Measurements from ENCODE around the gene RHBDL2. TPM values are rescaled to one million over a fixed set of nuclear protein-coding genes. Genes with fewer than 3 reads are reported as not detected.

The RHBDL2 gene
- total and polyA plus RNA-seq, 12 donors, result 0.07 to 0.69 (median 0.28) TPM; not detected in 5

- DNase-seq, result no peak
- Histone ChIP-seq H3K9me3 (replicated peaks in 1 of 3) (no peaks in the 10 kb centered on the region), H3K4me1 (replicated peaks in 1 of 2) (no peaks in the 10 kb centered on the region), H3K4me3 (no peak within 1 kb of the TSS), H3K27ac (no peak within 1 kb of the TSS), H3K36me3 (replicated peaks in 1 of 2) (no peaks in the 10 kb centered on the region), H3K27me3 (no peaks in the 10 kb centered on the region)
- TF ChIP-seq, protein P1, sequence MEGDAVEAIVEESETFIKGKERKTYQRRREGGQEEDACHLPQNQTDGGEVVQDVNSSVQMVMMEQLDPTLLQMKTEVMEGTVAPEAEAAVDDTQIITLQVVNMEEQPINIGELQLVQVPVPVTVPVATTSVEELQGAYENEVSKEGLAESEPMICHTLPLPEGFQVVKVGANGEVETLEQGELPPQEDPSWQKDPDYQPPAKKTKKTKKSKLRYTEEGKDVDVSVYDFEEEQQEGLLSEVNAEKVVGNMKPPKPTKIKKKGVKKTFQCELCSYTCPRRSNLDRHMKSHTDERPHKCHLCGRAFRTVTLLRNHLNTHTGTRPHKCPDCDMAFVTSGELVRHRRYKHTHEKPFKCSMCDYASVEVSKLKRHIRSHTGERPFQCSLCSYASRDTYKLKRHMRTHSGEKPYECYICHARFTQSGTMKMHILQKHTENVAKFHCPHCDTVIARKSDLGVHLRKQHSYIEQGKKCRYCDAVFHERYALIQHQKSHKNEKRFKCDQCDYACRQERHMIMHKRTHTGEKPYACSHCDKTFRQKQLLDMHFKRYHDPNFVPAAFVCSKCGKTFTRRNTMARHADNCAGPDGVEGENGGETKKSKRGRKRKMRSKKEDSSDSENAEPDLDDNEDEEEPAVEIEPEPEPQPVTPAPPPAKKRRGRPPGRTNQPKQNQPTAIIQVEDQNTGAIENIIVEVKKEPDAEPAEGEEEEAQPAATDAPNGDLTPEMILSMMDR (IDR thresholded peaks at IDR 0.05), result no peak
- no peak for TF ChIP-seq POLR2A (IDR thresholded peaks at IDR 0.05)
- intact Hi-C loops (cut with DNase I), result no loop called here
Observed at GRCh38 chr1:38881487-38881886, 60.1 kb downstream of the RHBDL2 start, which contains the start of gene GJA9. Gene GJA9 (minus strand): TSS chr1:38881587. CDS start chr1:38876098, 5,489 bp downstream.

- no peak for DNase-seq
- no peaks in the 10 kb centered on the region for H3K9me3 ChIP-seq (replicated peaks in 1 of 3)
- 86 to 96% (median 88%) methylated on average over 2 of the region's 2 CpGs for WGBS, 4 donors
- H3K36me3 ChIP-seq (replicated peaks in 1 of 2), result no peaks in the 10 kb centered on the region
- no peak overlapping the region for H3K27ac ChIP-seq
- H3K4me1 ChIP-seq (replicated peaks in 1 of 2), result peaks cover 11 to 18% of the 10 kb centered on the region in 2 donors
- intact Hi-C loops (cut with DNase I), result loop anchor here in 1 of 2 donors (10.0 kb wide), 1 partner anchor 209 kb away; no protein-coding TSS in a partner anchor
- no peak for TF ChIP-seq POLR2A (IDR thresholded peaks at IDR 0.05)
- TF ChIP-seq, protein P1 (IDR thresholded peaks at IDR 0.05), result no peak
- H3K27me3 ChIP-seq, result no peaks in the 10 kb centered on the region
- H3K4me3 ChIP-seq, result no peak overlapping the region
Observed at GRCh38 chr1:38875811-38876210, 65.8 kb downstream of the RHBDL2 start.

DNA sequence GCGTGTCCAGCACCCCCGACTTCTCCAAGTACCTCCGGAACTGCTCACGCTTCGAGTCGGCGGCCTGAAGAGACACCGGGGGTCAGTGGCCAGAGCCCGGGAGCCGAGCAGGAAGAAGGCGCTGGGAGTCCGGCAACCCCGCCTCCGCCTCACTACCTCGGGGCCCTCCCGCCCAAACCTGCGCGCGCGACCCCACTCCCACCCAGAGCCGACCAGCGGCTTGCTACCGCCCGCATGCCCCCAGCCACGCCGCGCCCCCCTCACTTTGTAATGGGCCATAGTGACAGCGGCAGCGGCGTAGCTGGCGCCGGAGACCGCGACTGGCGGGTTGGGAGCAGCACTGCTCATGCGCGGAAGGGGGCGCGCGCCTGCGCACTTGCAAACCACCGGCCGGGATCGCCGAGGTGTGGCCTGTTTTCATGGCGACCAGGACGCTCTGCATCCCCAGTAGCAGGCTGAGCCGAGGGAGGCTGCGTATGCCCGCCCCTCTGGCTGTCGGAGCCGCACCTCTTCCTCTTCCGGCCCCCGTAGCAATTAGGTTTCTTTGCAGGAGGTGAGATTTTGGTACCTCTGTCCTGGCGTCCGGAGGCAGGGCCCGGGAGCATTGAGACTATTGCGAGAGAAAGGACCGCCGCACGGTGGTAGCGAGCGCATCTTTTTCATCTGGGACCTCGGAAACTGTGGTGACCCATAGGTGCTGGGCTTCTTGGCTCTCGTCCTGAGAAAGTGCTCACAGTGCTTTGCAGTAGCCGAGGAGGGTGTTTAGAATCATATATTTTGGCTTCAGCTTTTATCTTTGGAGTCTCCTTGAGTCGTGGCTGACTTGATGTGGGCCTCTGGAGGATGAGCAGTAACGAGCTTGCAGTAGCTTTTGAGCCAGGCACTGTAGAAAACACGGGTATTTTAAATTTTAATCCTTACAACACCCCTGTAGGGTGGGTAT lies 68.3 kb downstream of the RHBDL2 start, which contains the start of gene MYCBP:
Gene MYCBP, minus strand, starts transcription at position 322 of the 943 bp plus-strand sequence. Its CDS starts 43 bp downstream, at position 279.
- no peaks in the 10 kb centered on the region for H3K9me3 ChIP-seq (replicated peaks in 1 of 3)
- peak; percentile 96 to 97 (median 96) for DNase-seq
- H3K27me3 ChIP-seq, result no peaks in the 10 kb centered on the region
- WGBS, 4 donors, result 0 to 2% (median 1%) methylated on average over 4 to 69 of the region's 69 CpGs
- H3K36me3 ChIP-seq (replicated peaks in 1 of 2), result no peaks in the 10 kb centered on the region
- H3K27ac ChIP-seq, result peak within 1 kb of the TSS in 2 of 5 donors; percentile 45 to 71
- H3K4me3 ChIP-seq, result peak within 1 kb of the TSS; percentile 53 to 92 (median 78)
- peaks cover 11 to 18% of the 10 kb centered on the region in 2 donors for H3K4me1 ChIP-seq (replicated peaks in 1 of 2)
- intact Hi-C loops (cut with DNase I), result loop anchor here in 1 of 2 donors (5.0 to 10.0 kb wide), 2 partner anchors 119 to 212 kb away; partner anchors contain the start of gene AKIRIN1
- TF ChIP-seq, protein P1 (IDR thresholded peaks at IDR 0.05), result peak; percentile 11 to 48 (median 23)
- TF ChIP-seq POLR2A (IDR thresholded peaks at IDR 0.05), result peak in 1 of 2 donors; percentile 40

- Histone ChIP-seq H3K27me3 (no peaks in the 10 kb centered on the region), H3K9me3 (replicated peaks in 1 of 3) (no peaks in the 10 kb centered on the region), H3K27ac (peak overlapping the region in 2 of 5 donors; percentile 45 to 71), H3K36me3 (replicated peaks in 1 of 2) (no peaks in the 10 kb centered on the region), H3K4me3 (peak overlapping the region; percentile 53 to 92 (median 78)), H3K4me1 (replicated peaks in 1 of 2) (peaks cover 11 to 18% of the 10 kb centered on the region in 2 donors)
- intact Hi-C loops (cut with DNase I), result loop anchor here in 1 of 2 donors (5.0 to 10.0 kb wide), 2 partner anchors 120 to 212 kb away; partner anchors contain the start of gene AKIRIN1
- peak in 5 of 7 donors; percentile 13 to 42 (median 26) for DNase-seq
- WGBS, 4 donors, result 3 to 8% (median 5%) methylated on average over 11 to 25 of the region's 25 CpGs
- TF ChIP-seq, protein P1 (IDR thresholded peaks at IDR 0.05), result no peak
- no peak for TF ChIP-seq POLR2A (IDR thresholded peaks at IDR 0.05)
Observed at GRCh38 chr1:38872401-38873026, 69.1 kb downstream of the RHBDL2 start.
